SU-DHL-6 (cell line): ENCODE measurements around the gene ACBD4.

ENCODE experiments used
- EZH2phosphoT487 ChIP-seq: fragments of 200-600 bp; sonication (generic), shearing (Covaris generic); conservative IDR thresholded peaks from 2 replicates; pipeline ENCODE4 v1.6.1; 2018; ENCODE audit warnings: mild to moderate bottlenecking, antibody characterized with exemption, low read length, moderate library complexity, mixed read lengths
- TF ChIP-seq, protein P1 (sequence below): fragments of 200-600 bp; sonication (generic); IDR thresholded peaks from one replicate; pipeline ENCODE4 v1.5.1; 2017; ENCODE audit warnings: antibody characterized with exemption, mild to moderate bottlenecking, low read length, moderate library complexity; ENCODE audit not compliant: insufficient read depth, poor library complexity, severe bottlenecking

DNA sequence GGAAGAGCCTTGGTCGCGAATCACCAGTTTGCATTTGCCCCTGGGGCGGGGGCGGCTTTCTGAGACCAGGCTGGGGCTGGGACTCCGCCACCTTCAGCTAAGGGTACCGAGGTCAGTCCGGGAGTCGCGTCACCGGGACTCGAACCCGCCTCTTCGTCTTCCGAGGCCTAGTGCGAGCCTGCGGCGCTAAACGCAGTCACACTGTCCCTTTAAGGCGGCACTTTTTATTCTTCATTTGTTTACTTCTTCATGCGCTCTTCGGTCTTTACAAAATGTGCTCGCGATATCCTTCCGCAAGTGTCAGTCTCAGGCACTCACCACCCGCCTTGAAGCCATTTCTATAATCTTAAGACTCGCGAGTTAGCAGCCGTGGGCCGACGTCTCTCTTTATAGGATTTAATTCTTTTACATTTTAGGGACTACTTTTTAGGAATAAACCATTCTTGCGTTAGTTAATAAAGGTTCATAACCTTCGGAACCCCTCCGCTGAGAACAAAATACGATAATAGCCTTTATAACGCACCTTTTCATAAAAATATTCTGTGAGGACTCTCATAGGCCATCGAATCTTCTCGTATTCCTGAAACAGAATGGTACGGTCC, 12.2 kb downstream of the ACBD4 start:
- TF ChIP-seq, protein P1, sequence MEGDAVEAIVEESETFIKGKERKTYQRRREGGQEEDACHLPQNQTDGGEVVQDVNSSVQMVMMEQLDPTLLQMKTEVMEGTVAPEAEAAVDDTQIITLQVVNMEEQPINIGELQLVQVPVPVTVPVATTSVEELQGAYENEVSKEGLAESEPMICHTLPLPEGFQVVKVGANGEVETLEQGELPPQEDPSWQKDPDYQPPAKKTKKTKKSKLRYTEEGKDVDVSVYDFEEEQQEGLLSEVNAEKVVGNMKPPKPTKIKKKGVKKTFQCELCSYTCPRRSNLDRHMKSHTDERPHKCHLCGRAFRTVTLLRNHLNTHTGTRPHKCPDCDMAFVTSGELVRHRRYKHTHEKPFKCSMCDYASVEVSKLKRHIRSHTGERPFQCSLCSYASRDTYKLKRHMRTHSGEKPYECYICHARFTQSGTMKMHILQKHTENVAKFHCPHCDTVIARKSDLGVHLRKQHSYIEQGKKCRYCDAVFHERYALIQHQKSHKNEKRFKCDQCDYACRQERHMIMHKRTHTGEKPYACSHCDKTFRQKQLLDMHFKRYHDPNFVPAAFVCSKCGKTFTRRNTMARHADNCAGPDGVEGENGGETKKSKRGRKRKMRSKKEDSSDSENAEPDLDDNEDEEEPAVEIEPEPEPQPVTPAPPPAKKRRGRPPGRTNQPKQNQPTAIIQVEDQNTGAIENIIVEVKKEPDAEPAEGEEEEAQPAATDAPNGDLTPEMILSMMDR = no peak
- no peak for TF ChIP-seq EZH2phosphoT487
